DLD1 (cell line): ENCODE data around the gene AAK1.
"Not testable (repeated sequence)": the region's sequence is repeated elsewhere in the genome, so short reads cannot be mapped to it uniquely, and the experiment has no call there.

Source experiments
- in situ Hi-C: cut with HindIII; loops from 2 replicates; pipeline ENCODE4 v1.10.0; 2017; ENCODE audit warnings: low sequenced_read_pairs

AAK1 gene

DNA sequence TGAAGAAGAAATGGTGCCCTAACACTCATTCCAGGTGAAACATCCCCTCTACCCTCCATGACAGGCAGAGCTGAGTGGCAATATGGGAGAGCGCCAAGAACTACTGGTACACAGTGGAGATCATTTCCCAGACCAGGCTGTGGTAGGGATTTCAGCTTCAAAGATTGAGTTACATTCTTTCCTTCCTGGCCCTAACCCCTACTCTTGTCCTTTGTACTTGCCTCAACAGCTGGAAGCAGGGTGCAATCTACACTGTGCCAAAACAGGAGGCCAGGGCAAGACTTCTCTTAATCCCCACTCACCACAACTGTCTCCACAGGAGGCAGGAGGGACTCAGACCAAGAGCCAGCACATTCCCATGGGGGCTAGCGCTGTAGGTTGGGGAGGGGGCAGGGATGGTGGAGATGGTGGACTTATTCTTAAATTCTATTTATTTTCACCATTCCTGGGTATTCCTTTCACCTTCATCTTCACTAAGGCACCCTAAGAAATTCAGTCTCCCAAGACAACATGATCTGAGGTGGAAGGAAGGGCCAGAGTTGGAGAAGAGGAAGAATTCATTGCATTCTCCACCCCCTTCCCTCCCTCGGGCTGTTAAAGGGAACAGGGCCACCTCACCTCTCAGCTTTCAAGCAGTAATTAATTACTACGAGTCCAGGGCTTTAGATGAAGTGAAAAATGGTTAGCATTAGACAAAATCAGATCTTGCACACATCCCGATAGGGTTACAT lies 65.9 kb downstream of the AAK1 start:
- in situ Hi-C loops = no loop called here

DNA sequence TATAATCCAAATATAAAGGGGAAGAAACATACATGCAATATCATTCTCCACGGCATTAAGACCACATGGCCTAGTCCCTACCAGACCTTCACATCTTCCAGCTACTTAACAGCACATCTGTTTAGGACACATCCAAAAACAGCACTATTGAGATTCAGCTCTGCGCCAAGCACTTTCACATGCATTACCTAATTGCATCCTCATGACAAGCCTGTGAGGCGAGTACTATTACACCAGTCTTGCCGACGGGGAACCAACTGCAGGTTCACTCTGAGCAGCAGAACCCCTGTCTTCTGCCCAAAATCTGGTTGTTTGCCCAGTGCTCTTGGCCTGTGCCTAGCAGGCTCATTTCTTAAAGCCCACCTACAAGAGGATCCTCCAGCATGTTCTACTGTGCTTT lies 66.7 kb downstream of the AAK1 start:
- in situ Hi-C loops = no loop called here

DNA sequence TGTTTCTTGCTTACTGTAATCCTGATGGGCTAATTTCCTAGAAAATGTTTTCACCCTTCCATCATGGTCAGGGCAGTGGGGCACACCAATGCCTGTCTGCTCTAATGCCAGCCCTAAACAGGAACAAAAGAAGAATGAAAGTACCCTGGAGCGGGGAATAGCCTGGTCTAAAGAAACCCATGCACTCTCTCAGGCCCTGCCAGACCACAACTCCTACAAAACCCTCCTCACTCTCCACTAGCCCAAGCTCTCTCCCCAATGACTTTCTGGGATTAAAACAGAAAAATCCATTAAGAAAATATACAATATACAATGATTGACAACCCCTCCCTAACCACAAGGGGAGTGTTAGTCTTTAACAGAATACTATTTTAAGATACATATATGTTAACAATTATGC lies 67.6 kb downstream of the AAK1 start:
- in situ Hi-C loops = no loop called here

DNA sequence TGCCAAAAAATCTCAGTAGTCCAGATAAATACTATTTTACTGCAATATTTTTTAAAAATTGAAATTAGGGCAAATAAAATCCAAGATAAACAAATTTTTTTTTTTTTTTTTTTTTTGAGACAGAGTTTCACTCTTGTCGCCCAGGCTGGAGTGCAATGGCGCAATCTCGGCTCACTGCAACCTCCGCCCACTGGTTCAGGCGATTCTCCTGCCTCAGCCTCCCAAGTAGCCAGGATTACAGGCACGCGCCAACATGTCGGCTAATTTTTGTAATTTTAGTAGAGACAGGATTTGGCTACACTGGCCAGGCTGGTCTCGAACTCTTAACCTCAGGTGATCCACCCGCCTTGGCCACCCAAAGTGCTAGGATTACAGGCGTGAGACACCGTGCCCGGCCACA lies 68.2 kb downstream of the AAK1 start:
- in situ Hi-C loops = not testable (repeated sequence)

DNA sequence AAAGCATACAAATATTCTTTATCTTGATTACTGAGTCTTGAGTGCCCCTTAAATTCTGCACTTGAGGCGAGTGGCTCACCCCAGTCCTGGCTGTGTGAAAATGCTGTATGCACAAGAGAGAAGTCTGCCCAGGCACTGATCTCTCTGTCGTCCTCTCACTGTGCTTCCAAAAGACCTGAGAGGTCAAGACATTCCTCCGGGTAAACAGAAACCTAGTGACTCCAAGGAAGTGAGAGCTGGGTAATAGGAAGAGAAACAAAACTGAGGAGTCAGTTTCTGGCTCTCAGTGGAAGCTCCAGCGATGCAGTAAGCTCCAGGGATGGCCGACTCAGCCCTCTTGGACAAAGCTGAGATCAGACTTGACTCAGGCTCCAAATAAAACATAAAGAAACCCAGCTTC lies 70.9 kb downstream of the AAK1 start:
- in situ Hi-C loops = no loop called here

DNA sequence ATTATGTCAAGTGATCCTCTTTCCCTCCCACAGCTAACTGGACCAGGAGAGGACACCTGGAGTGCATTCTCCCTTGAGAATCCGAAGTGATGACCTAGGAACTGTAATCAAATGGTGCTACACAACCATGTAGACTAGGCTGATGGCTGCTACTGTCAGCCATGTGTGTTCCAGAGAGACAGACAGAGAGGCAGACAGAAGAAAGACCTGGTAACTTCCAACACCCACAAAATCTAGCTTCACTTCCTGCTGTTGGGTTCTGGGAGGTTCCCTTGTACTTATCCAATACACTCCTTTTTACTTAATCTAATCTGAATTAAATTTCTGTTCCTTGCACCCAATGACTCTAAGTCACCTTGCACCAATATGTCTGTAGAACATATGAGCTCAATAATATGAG lies 72.3 kb downstream of the AAK1 start:
- in situ Hi-C loops = no loop called here

- in situ Hi-C loops = no loop called here
These were observed 73.1 kb downstream of the AAK1 start for GRCh38 chr2:69570474-69570873.

DNA sequence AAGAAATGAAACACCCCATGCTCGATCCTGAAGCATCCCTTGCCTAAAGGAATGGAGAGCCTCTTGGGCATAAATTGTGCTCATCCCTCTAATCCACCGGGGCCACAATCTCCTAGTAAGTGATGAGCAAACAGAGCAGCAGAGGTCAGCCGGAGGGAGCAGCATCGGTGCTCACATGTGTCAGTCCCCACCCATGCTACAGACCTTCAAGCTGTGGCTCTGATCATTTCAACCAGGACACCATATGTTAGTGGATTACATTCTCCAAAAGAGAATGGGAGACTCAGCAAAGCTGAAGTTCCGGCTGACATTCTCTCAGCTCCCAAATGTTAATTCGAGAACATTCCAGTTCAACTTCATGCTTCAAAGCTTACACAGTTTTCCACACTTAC lies 75.6 kb downstream of the AAK1 start:
- in situ Hi-C loops = loop anchor here (5.0 kb wide), 1 partner anchor 49 kb away; no protein-coding TSS in a partner anchor

DNA sequence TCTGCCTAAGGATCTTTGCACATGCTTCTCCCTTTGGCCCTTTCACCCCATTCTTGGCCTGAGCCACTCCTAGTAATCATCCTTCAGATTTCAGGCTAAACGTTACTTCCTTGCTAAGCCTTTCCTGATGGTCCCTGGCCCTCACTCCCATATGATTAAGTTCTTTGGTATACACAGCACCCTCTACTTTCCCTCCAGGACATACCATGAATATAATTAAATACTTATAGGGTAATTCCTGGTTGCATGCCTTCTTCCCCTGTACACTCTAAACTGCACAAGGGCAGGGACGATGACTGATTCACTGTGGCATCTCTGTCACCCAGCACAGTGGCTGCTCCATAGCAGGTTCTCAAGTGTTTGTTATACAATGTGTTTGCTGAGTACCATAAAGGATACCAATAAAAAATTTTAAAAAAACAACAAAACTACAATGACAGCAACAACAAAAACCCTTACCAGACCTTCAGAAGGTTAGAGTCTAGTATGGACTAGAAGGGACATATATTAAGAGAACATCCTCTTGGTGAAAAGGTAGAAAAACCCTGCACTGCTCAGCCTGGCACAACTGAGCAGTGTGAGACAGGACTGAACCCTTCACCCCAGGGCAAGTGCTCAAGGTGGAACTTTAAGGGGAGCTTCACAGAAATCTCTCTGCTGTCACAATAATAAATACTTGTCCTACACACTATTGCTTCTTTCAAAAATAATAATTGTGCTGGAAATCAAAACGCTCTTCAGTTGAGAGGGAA lies 76.2 kb downstream of the AAK1 start:
- in situ Hi-C loops = loop anchor here (5.0 kb wide), 1 partner anchor 50 kb away; no protein-coding TSS in a partner anchor

GRCh38 chr2:69566669-69567068 lies 76.9 kb downstream of the AAK1 start:
- in situ Hi-C loops = loop anchor here (5.0 kb wide), 1 partner anchor 51 kb away; no protein-coding TSS in a partner anchor

DNA sequence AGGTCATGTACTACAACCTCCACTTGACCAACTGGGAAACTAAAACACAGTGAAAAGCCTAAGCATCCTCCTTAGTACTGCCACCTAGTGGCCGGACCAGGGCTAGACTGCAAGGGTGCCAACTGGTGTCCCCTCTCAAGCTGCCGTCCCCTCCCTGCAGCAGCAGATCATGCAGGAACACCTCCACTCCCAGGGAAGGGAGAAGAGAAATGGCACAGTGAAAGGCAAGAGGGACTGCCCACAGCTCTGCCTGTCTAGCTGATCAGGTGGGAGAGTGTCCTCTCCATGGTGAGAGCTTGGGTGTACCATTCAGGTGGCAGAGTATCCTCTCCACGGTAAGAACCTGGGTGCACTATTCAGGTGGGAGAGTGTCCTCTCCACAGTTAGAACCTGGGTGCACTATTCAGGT lies 78.1 kb downstream of the AAK1 start:
- in situ Hi-C loops = loop anchor here (5.0 kb wide), 1 partner anchor 52 kb away; no protein-coding TSS in a partner anchor

GRCh38 chr2:69564604-69565003 lies 78.9 kb downstream of the AAK1 start:
- in situ Hi-C loops = loop anchor here (5.0 kb wide), 1 partner anchor 53 kb away; no protein-coding TSS in a partner anchor

DNA sequence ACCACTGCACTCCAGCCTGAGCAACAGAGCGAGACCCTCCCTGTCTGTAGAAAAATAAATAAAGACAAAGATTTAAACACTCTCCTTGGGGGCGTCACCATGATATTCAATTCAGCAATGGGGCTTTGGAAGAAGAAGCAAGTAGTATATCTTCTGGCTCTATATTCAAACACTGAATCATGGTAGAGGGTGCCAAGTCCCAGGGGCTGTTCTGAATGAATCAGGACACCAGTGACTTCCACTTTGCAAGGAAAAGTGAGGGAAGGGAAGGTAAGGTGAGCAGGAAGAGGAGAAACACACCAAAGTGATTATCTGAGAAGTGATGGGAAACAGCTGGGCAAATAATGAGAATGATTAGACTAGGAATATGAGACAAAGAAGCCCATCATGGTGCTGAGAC lies 80.5 kb downstream of the AAK1 start:
- in situ Hi-C loops = no loop called here

DNA sequence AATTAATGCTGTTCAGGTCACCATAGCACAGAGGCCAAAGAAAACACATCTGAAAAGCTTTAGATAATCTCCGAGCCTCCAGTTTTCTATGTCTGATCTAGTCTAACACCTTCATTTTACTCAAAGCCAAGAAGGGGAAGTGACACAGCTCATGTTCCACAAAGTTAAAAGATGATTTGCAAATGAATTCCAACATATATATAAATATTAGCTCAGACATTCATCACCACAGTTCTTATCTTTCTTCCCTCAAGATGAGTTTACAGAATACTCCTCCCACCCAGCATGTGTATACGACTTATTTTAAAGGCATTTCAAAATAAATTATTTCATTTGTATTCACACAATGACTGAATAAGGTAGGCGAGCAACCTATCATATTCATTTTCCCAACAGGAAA lies 82.4 kb downstream of the AAK1 start:
- in situ Hi-C loops = no loop called here

DNA sequence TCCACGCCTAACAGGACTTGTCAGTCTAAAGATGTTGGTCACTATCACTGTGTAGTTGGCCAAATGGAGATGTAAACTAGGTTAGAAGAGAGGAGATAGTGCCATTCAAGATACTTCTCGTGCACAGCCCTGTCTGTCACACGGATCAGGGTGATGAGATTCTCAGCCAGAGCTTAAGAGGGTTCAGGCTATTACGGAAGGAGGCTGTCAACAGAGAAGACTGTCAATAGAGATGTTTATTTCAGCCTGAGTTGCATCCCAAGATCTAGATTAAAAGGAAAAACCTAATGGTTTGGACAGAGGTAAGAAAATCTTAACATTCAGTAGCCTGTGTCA lies 83.4 kb downstream of the AAK1 start:
- in situ Hi-C loops = no loop called here

DNA sequence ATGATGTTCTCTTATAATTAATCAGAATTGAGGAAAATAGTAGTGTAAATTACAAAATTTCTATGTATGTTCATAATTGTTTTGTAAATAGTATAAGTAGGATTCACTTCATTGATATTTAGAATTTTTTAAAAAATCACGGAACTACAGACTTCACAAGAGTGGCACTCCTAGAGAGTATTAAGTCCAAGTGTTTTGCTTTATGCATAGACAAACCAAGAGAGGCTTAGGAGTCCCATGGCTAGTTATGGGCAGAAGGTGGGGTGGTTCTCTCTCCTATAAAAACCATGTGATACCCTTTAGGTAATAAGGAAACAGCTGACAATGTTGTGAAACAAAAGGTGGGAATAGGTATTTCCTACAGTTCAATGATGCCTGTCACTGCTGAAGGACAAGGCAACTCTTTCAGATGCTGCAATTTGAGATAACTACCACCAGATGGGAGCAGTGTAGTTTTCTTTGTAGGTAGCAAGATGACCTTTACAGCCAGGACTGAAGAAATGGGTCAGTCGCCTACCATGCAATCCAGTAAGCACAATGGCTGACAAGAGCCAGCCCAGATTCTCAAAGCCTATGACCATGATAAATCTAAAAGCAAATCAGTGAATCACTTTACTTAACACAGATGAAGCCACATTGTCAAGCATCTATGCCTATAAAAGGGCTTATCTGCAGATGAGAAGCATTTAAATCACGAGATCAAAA lies 83.9 kb downstream of the AAK1 start:
- in situ Hi-C loops = no loop called here

DNA sequence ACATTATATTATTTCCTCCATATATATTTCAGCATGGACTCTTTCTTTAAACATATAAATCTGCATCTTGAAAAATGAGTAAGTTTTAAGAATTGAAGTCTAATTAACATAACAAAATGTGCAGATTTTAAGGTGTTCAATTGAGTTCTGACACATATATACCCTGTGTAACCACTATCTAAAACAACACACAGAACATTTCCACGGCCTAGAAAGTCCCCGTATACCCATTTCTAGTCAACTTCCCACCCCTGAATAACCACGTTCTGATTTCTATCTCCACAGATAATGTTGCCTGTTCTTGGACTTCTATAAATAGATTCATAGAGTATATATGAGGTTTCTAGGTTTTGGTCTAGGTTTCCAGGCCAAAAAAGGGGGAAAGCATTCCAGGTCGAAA lies 87.5 kb downstream of the AAK1 start:
- in situ Hi-C loops = no loop called here

GRCh38 chr2:69554981-69555380 lies 88.6 kb downstream of the AAK1 start:
- in situ Hi-C loops = no loop called here

GRCh38 chr2:69554568-69554967 lies 89.0 kb downstream of the AAK1 start:
- in situ Hi-C loops = no loop called here

GRCh38 chr2:69553991-69554390 lies 89.5 kb downstream of the AAK1 start:
- in situ Hi-C loops = no loop called here

GRCh38 chr2:69550511-69550910 lies 93.0 kb downstream of the AAK1 start:
- in situ Hi-C loops = not testable (repeated sequence)

DNA sequence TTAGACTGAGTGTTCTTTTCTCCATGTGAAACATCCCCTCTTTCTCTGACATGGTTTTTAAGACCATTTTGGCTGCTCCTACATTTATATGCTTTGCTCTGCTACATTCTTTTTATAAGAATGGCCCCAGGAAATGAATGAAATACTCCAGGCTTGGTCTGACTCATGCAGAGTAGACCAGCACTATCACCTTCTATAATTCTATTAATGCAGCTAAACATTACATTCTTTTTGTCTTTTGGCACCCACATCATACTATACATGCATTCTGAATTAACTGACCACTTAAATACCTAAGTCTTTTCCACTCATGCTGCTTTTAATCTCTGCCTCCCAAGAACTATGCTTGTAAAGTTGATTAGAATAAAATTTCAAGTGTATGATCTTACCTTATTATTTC lies 94.1 kb downstream of the AAK1 start:
- in situ Hi-C loops = loop anchor here (25.0 kb wide), 2 partner anchors 163 to 288 kb away; partner anchors contain the start of gene GMCL1
